HG02981 (cell line): Measurements from ENCODE around the gene ZBTB46.
"Not testable (repeated sequence)": the region's sequence is repeated elsewhere in the genome, so short reads cannot be mapped to it uniquely, and the experiment has no call there.

Experiments
- ATAC-seq: cut with Tn5 transposase; IDR thresholded peaks from one replicate; pipeline ENCODE4 v1.9.1; 2021; ENCODE audit warnings: mild to moderate bottlenecking, moderate library complexity; ENCODE audit not compliant: unreplicated experiment

ZBTB46 gene

DNA sequence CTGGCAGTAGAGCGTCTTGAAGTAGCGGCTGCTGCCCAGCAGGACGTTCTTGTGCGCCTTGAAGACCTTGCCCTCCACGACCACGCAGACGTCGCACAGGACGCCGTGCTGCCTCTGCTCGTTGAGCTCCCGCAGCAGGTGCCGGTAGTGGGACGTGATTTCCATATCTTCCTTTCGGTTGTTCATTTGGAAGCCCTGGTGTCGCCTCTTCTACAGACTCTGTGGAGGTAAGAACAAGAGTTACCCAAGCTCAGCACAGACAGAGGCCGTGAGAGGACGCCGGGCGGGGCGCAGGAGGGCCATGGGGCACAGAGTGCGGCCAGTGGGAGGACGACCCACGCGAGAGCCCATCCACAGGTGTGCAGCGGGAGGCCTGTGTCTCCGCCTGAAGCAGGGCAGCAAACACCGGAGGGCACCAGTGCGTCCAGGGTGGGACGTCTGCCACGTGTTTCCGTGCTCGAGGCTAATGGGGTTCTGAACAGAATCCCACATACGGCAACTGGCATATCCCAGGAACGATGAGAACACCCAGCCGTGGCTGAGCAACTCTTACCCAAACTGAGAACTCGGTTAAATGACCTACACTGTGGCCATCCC is 40.4 kb downstream of the ZBTB46 start:
- ATAC-seq: no peak

DNA sequence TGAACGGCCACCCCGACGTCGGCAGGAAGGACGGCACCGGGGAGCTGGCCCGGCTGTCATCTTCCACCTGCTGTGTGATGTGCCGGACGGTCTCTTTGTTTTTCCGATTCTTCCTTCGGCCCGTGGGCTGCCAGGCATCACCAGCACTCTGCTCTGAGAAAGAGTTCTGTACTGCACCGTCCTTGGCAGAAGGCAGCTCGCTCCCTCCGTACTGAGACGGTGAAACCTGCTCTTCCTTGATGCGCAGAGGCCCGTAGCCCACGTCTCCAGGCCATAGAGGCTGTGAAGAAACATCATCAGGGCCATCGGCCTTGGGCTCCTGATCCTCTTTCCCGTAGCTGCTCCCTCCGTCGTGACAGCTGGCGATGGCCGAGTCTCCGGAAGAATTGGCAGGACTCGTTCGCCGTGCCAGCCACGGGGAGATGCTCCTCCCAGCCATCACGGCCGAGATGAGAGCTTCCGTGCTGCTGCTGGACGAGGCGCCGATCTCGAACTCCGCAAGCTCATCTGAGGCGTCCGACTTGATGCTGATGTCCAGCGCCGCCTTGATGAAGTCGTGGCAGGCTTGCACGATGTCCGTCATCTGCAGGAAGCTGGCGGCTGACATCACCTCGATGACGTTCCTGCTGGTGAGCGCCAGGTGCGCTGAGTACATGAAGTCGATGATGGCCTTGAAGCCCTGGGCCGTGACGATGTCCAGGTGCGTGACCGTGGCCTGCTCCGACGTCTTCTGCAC is 41.1 kb downstream of the ZBTB46 start:
- no peak for ATAC-seq

DNA sequence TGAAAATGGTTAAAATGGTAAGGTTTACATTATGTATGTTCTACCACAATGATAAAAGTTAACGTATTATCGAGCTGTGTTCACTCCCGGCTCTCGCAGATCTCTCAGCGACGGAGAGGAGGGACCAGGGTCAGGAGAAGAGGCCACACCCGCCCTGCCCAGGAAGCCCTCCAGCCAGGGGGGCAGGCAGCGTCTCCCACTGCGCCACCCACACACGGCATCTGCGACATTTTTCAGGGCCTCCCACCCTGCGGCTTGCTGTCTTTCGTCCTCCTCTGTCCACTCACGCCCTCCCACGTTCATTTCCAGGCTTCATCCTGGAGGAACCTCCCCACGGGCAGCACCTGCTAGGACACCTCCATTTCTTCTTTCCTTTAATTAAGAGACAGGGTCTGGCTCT is 43.3 kb downstream of the ZBTB46 start:
- ATAC-seq: no peak

DNA sequence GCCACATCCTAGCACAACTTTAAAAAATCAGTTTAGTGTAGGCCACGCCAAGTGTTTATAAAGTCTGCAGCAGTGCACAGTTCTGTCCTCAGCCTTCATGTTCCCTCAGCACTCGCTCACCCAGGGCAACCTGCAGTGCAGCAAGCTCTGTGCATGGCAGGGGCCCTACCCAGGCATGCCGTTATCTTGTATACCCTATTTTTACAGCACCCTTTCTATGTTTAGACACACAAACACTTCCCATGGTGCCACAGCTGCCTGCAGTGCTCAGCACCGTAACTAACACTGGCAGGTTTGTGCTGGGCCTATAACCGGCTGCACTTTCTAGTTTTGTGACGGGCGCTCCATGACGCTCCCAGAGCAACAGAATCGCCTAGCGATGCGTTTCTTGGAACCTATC is 43.8 kb downstream of the ZBTB46 start:
- no peak for ATAC-seq

DNA sequence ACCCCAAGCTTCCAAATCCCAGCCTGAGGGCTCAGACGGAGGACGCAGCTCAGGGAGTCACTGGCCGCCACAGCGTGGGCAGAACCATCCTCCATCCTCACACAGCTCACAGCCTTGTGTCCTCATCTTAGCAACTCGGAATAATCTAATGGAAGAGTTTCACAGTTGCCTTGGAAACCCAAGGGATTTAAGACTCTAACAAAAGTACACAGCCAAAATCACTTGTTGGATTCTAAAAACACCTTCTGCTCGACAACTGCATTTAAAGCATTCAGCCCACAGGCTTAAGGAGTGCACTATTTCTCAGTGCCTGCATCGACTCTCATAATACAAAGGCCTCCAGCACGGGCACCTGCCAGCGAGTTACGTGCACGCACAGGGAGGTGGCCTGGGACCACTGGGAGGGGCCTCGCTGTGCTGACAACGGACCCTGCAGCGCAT is 45.4 kb downstream of the ZBTB46 start:
- ATAC-seq: no peak

DNA sequence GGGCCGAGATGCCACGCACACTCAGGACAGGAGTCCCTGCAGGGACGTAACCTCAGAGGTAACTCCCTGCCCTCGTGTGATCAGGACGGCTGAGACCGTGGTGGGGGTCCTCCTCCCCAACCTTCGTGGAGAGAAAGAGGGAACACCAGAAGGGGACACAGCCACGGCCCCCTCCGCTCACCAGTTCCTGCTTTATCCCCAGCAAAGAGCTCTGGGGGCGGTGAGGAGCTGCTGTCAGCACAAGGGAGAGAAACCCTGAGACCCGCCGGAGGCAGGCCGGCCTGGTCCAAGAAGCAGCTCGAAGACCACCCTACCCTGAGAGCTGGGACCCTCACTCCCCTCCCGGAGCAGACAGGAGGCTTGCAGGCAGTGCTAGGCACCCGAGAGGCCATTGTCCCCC is 47.1 kb downstream of the ZBTB46 start:
- ATAC-seq: no peak

DNA sequence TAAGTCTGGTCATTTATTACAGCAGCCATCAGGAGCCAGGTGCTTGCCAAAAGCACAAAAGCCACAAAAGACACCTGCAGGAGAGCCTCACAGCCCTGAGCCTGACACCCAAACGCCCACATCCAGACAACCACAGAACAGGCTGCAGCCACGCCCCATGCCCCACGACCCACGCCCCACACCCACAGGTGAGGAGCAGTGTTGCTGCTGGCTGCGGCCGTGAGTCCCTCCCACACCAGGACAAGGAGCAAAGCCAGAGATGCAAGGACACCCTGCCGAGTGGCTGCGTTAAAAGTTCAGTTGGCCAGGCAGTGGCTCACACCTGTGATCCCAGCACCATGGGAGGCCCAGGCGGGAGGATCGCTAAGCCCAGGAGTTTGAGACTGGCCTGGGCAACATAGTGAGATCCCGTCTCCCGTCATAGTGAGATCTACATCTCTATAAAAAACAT is 48.5 kb downstream of the ZBTB46 start:
- no peak for ATAC-seq

DNA sequence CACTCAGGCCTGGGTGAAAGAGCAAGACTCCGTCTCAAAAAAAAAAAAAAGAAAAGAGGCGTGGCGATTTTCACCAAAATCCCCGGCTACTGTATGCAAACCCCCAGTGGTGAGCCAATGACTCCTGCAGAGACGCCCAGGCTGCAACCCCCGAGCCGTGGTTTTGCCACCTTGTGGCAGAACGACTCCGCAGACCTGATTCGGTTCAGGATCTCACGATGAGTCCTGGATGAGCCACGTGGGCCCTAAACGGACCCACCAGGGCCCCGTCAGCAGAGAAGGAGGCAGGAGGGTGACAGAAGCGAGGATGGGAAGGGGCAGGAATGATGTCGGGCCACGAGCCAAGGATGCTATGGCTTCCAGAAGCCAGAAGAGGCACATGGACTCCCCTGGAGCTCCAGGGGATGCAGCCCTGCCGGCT is 49.0 kb downstream of the ZBTB46 start:
- ATAC-seq: no peak

DNA sequence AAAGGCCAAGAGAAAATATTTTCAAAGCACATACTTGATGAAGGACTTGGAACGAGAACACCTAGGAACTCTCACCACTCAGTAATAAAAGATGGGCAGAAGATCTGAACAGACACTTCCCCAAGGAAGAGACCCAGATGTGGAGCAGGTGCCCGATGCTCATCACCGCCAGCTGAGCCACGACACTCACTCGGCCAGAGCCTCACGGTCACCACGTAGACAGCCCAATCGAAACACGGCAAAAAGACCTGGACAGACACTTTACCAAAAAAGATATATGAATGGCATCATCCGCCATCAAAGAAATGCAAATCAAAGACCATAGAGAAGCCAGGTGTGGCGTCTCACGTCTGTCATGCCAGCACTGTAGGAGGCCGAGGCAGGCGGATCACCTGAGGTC is 49.9 kb downstream of the ZBTB46 start:
- no peak for ATAC-seq

DNA sequence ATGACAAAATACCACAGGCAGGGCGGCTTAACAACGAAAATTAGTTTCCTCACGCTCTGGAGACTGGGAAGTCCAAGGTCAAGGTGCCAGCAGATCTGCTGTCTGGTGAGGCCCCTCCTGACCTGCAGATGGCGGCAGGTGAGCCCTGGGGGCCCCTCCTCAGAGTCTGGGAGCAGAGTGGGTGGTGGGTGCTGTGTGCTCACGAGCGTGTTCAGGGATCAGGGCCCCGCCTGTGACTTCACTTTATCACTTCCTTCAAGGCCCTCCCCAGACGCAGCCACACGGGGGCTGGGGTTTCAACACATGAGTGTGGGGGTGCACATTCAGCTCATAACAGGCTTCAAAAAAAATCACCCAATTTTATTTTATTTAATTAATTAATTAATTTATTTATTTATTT is 52.2 kb downstream of the ZBTB46 start:
- no peak for ATAC-seq

DNA sequence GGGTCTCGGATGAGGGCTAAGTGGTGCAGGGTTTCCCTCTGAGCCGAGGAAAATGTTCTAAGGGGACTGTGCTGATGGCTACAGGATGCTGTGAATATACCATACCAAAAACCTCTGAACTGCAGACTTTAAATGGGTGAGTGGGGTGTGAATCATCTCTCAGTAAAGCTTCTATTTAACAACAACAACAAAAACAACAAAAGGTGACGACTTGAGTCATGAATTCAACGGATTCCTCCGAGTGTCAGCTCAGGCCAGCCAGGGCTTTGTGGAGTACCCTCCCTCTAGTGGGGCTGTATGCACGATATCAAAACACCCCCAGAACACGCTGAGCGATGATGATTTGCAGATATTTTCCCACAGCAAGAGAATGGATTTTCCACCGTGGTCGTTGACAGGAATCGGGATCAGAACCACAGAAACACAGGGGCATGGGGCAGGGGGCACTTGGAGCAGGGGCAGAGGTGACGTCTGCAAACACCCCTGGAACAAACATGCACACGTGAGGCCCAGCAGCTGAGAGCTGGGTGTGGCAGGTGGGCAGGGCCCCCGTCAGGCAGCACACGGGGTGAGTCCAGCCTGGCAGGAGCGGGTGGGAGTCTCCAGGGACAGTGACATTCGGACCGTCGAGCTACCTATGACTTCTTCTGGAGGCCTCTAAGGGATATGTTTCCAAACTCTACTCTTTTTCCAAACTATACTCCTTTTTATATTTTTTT is 52.9 kb downstream of the ZBTB46 start:
- ATAC-seq: no peak

DNA sequence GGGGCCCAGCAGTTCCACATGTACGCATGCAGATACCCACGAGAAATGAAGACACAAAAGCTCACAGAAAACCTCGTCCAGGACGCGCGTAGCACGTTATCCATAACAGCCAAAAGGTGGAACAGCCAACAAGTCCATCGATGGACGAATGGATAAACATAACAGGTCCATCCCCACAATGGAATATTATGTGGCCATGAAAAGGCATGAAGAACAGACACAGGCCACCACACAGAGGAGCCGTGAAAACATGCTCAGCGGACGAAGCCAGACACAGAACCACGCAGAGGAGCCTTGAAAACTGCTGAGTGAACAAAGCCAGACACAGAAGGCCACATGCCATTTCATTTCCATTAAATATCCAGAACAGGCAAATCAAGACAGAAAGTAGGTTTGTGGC is 53.5 kb downstream of the ZBTB46 start:
- ATAC-seq: no peak

DNA sequence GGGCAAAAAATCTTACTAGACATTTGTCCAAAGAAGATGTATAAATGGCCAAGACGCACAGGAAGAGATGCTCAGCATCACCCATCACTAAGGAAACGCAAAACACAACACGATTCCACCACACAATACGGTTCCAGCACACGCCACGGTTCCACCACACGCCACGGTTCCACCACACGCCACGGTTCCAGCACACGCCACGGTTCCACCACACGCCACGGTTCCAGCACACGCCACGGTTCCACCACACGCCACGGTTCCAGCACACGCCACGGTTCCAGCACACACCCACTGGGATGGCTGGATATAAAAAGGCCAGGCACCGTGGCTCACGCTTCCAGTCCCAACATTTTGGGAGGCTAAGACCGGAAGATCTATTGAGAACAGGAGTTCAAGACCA is 54.2 kb downstream of the ZBTB46 start:
- ATAC-seq: not testable (repeated sequence)

DNA sequence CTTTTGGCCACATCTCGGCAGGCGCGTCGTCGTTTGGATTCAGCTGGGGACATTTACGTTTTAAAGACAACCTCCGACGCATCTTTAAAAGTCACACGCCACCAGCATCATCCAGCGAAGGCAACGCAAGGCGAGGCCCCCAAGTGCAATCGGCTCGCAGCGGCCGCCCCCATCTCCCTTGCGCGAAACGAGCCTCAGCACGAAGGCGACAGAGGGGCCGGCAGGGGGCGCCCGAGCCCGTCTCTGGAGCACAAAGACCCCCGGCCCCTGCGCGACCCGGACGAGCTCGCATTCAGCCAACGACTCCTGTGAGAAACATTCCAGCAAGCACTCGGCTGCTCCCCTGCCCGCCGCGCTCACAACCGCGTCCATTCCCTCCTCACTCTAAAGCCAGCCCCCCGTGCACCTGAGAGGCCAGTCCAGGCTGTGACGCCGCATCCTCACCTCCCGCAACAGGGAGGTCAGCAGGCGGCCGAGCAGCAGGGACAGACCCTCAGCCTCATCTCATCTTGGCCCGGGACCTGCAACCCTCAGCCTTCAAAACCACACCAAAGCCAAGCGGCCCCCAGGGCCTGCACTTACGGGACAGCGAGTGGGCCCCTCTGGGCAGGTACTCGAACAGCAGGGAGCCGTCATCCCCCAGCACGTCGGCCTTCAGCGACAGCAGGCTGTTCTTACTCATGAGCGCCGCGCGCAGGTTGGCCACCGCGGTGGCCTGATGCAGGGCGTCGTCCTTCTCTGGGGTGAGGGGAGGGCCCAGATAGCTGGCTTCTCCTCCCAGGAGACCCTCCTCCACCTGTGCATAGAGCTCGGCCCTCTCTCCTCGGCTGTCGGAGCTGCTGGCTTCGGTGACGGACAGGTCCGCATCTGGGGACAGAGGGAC is 55.7 kb downstream of the ZBTB46 start:
- ATAC-seq: no peak

DNA sequence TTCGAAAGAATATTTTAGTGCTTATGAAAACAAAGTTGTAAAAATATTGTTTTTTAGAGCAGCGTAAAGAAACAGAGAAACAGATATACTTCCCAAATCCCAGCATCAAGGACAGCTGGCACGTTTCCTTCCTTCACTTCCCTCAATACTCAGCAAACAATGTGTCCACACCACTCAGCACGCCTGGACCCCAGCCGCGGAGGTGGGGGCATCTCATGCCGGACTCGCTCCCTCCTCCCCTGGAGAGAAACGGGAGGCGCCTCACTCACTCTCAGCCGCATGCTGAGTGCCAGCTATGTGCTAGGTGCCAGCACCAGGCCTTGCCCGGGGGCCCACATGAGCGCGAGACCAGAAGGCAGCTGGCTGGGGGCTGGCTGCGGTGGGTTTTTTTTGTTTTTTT is 56.8 kb downstream of the ZBTB46 start:
- ATAC-seq: no peak

DNA sequence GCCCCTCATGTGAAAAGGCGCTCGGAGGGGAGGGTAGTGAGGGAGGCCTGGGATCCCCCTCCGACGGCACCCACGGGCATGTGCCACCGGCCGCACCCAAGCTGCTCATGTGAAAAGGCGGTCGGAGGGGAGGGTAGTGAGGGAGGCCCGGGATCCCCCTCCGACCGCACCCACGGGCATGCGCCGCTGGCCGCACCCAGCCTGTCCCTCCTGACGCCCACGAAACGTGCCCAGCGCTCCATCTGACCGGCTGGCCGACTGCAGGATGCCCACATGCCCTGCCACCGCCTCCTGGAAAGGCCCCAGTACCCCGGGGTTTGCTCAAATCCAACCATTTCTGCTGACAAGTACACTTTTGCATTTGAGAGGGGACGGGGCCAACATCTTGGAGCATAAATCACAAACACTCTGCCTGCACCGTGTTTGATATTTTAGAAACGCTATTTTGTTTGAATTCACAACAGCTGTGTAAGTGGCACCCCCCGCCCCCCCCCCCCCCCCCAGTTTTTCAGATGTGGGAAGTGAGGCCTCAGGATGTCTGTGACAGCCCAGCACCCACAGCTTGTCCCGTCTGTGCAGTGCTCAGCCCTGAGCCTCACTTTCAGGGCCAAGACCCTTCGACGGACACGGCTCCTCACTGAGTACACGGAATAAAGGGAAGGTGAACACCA is 57.4 kb downstream of the ZBTB46 start:
- no peak for ATAC-seq

DNA sequence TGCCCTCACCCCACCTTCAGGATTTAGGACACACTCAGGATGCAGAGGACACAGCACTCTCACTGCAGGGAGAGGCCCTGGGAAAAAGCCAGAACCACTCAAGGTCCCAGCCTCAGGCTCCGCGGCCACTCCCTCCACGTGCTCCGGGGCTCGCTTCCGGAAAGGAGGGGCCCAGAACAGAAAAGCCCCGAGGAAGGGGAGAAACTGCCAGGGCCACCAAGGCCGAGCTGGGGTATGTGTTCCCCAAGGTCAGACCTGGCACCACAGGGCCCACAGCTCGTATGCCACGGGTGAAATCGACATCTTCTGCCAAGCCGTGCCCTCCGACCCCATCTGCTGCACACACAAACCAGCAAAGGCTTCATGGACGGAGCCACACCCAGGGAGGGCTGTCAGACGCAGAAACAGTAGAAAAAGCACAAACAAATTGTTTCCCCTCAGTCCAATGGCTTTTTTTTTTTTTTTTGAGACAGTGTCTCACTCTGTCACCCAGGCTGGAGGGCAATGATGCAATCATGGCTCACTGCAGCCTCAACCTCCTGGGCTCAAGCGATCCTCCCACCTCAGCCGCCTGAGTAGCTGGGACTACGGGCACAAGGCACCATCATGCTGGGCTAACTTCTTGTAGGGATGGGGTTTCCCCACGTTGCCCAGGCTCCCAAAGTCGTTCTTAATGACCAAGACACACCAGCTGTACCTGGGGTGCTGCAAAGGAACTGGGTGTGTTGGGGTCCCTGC is 58.1 kb downstream of the ZBTB46 start:
- ATAC-seq: no peak

DNA sequence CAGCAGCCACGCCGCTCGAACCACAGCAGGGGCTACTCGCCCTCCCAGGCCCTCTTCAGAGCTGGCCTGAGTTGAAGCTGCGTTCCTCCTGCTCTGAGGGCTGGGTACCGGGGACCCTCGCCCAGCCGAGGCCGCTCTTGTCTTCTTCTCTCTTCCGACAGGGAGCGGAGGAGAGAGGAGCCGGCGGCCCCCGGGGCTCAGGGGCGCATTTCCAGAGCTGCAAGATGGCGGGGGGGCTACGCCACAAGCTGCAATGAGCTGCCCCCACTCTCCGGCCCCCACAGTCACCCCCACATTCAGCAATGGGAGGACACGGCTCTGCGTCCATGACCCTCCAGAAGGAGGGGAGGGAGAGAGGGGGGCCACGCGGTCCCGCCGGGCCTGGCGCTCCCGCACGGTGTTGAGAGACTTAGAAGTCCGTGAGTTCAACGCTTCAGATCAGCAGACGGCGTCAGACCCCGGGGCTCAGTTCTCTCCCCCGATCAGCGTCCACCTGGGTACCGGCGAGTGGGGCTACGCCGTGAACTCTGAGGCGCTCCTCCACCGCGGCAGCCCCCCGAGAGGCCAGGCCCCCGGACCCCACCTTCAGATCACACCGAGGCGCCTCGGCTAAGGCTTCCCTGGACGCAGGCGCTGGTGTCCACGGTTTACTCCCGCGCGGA is 59.9 kb downstream of the ZBTB46 start:
- ATAC-seq: no peak

DNA sequence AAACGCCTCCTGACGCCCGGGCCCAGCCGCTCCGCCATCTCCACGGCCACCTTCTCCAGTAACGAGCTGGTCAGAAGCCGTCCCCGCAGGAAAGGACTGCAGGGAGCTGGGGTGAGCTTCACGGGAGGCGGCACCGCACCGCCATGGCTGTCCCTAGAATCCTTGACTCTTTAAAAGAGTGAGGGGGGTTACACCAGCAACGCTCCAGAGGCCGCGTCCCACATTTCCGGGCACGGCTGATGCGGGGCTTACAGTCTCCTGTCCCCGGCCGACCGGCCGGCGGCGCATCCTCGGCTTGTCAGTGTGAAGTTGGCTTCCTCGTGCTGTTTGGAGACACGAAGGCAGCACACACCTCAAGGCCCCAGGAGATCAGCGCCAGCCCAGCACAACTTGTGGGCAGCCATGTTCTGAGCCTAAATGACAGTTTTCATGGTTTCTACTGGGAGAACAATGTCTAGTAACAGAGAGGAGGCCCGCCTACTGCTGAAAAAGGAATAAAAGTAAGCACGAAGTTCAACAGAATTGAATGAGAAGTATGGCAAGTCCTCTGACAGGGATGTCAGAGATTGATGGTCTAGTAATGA is 61.1 kb downstream of the ZBTB46 start:
- no peak for ATAC-seq
